ENCODE data around the gene DYNLT2B. TPM values are rescaled to one million over a fixed set of nuclear protein-coding genes. Genes with fewer than 3 reads are reported as not detected.

The DYNLT2B gene
- total RNA-seq, 1 experiment from 2014 or later: 12.1 TPM

GRCh38 chr3:196270499-196270898 lies 47.5 kb downstream of the DYNLT2B start:
- Mint-ChIP-seq H3K27ac (ENCODE audit: unreplicated experiment) (no peak overlapping the region), H3K27me3 (ENCODE audit: insufficient read depth, unreplicated experiment) (no peaks in the 10 kb centered on the region), H3K36me3 (ENCODE audit: insufficient read depth, unreplicated experiment) (peaks cover 38% of the 10 kb centered on the region), H3K9me3 (ENCODE audit: unreplicated experiment) (peaks cover 8% of the 10 kb centered on the region), H3K4me1 (ENCODE audit: low read depth, unreplicated experiment) (peaks cover 6% of the 10 kb centered on the region), H3K4me3 (ENCODE audit: unreplicated experiment) (no peak overlapping the region)
- intact Hi-C loops (cut with micrococcal nuclease; ENCODE audit: unreplicated experiment): no loop called here
- CTCF ChIA-PET: no interaction called here
- TF ChIP-seq CTCF (IDR thresholded peaks at IDR 0.05; ENCODE audit: insufficient read depth in 1 of 2, low read depth in 1 of 2, low read length in 1 of 2, severe bottlenecking in 1 of 2, unreplicated experiment in 1 of 2): no peak
- no peaks in the 10 kb centered on the region; the same call in 1 of the 2 replicates for H3K36me3 ChIP-seq (ENCODE audit: control insufficient read depth, insufficient read depth, low read length)
- H3K4me3 ChIP-seq (ENCODE audit: low read depth, low read length): no peak overlapping the region
- no peak for DNase-seq
- no TSS peak for BruUV-seq (replicated peaks)
- H3K9me3 ChIP-seq: peaks cover 3% of the 10 kb centered on the region; the same call in 1 of the 2 replicates
- no peaks in the 10 kb centered on the region for H3K4me1 ChIP-seq
- H3K27me3 ChIP-seq (replicated peaks; ENCODE audit: control insufficient read depth, insufficient read depth, low read length): no peaks in the 10 kb centered on the region
- POLR2A ChIA-PET: interaction anchor here (0.6 kb wide), 1 partner anchor 18 kb away, joined by 3 read pairs; no protein-coding TSS in a partner anchor

GRCh38 chr3:196268284-196269163 lies 49.5 kb downstream of the DYNLT2B start:
- H3K4me1 Mint-ChIP-seq (ENCODE audit: low read depth, unreplicated experiment): no peaks in the 10 kb centered on the region
- BruUV-seq (replicated peaks): no TSS peak
- H3K9me3 ChIP-seq: no peaks in the 10 kb centered on the region
- H3K27ac Mint-ChIP-seq (ENCODE audit: unreplicated experiment): no peak overlapping the region
- H3K4me3 ChIP-seq (ENCODE audit: low read depth, low read length): no peak overlapping the region
- no peaks in the 10 kb centered on the region for H3K27me3 ChIP-seq (replicated peaks; ENCODE audit: control insufficient read depth, insufficient read depth, low read length)
- DNase-seq: no peak
- no peak for TF ChIP-seq CTCF (IDR thresholded peaks at IDR 0.05; ENCODE audit: insufficient read depth in 1 of 2, low read depth in 1 of 2, low read length in 1 of 2, severe bottlenecking in 1 of 2, unreplicated experiment in 1 of 2)
- H3K36me3 Mint-ChIP-seq (ENCODE audit: insufficient read depth, unreplicated experiment): peaks cover 38% of the 10 kb centered on the region
- no peaks in the 10 kb centered on the region; the same call in 1 of the 2 replicates for H3K36me3 ChIP-seq (ENCODE audit: control insufficient read depth, insufficient read depth, low read length)
- ChIA-PET CTCF (no interaction called here), POLR2A (no interaction called here)
- H3K4me1 ChIP-seq: no peaks in the 10 kb centered on the region
- no peak overlapping the region for H3K4me3 Mint-ChIP-seq (ENCODE audit: unreplicated experiment)
- H3K9me3 Mint-ChIP-seq (ENCODE audit: unreplicated experiment): no peaks in the 10 kb centered on the region
- intact Hi-C loops (cut with micrococcal nuclease; ENCODE audit: unreplicated experiment): no loop called here
- H3K27me3 Mint-ChIP-seq (ENCODE audit: insufficient read depth, unreplicated experiment): no peaks in the 10 kb centered on the region

- Mint-ChIP-seq H3K36me3 (ENCODE audit: insufficient read depth, unreplicated experiment) (peaks cover 32% of the 10 kb centered on the region), H3K27me3 (ENCODE audit: insufficient read depth, unreplicated experiment) (no peaks in the 10 kb centered on the region), H3K27ac (ENCODE audit: unreplicated experiment) (no peak overlapping the region), H3K9me3 (ENCODE audit: unreplicated experiment) (no peaks in the 10 kb centered on the region), H3K4me3 (ENCODE audit: unreplicated experiment) (no peak overlapping the region), H3K4me1 (ENCODE audit: low read depth, unreplicated experiment) (no peaks in the 10 kb centered on the region)
- CTCF ChIA-PET: no interaction called here
- intact Hi-C loops (cut with micrococcal nuclease; ENCODE audit: unreplicated experiment): no loop called here
- H3K27me3 ChIP-seq (replicated peaks; ENCODE audit: control insufficient read depth, insufficient read depth, low read length): no peaks in the 10 kb centered on the region
- H3K36me3 ChIP-seq (ENCODE audit: control insufficient read depth, insufficient read depth, low read length): no peaks in the 10 kb centered on the region
- DNase-seq: no peak
- no peak overlapping the region for H3K4me3 ChIP-seq (ENCODE audit: low read depth, low read length)
- TF ChIP-seq CTCF (IDR thresholded peaks at IDR 0.05; ENCODE audit: insufficient read depth in 1 of 2, low read depth in 1 of 2, low read length in 1 of 2, severe bottlenecking in 1 of 2, unreplicated experiment in 1 of 2): no peak
- H3K9me3 ChIP-seq: no peaks in the 10 kb centered on the region
- POLR2A ChIA-PET: interaction anchor here (0.6 kb wide), 1 partner anchor 42 kb away, joined by 3 read pairs; no protein-coding TSS in a partner anchor
- H3K4me1 ChIP-seq: no peaks in the 10 kb centered on the region
- BruUV-seq (replicated peaks): no TSS peak
Observed at GRCh38 chr3:196263819-196264218, 54.2 kb downstream of the DYNLT2B start.

Measured in Caco-2 (cell line).